B cell (primary cell): ENCODE results near the gene RAD51B. TPM values are rescaled to one million over a fixed set of nuclear protein-coding genes. Genes with fewer than 3 reads are reported as not detected.

Experiments
- ATAC-seq: fragments of 200-7000 bp; cut with Tn5 transposase; one replicate; pipeline ENCODE4 v1.10.0; 2021; ENCODE audit warnings: low read depth, mild to moderate bottlenecking, moderate number of reproducible peaks, moderate library complexity
- CTCF ChIA-PET: fragments of 350-600 bp; sonication (Branson Sonifier 250); formaldehyde crosslinking; loops from one replicate; lab custom pipeline; 2021; ENCODE audit warnings: antibody characterized with exemption, inconsistent platforms; lab: Charles Lee
- POLR2A ChIA-PET: fragments of 350-600 bp; sonication (Branson Sonifier 250); formaldehyde crosslinking; loops from one replicate; lab custom pipeline; 2021; ENCODE audit warnings: antibody characterized with exemption; lab: Charles Lee
- DNase-seq: peaks from one replicate; pipeline ENCODE4 v3.0.0; 2013
- H2AFZ ChIP-seq: 2 replicates; pipeline ENCODE4 v1.6.1; 2012; ENCODE audit warnings: mild to moderate bottlenecking, low read depth, low read length; ENCODE audit not compliant: insufficient read depth, poor library complexity, severe bottlenecking
- H3K27ac ChIP-seq, 2 donors: 1 replicate in 1 of 2; 2 replicates in 1 of 2; pipeline ENCODE4 v1.5.1; 2012 to 2013; ENCODE audit warnings: low read length in 2 of 2, mild to moderate bottlenecking in 2 of 2, moderate library complexity in 1 of 2
- H3K27me3 ChIP-seq, 4 experiments: fragments of 200-600 bp in 1 of 4; sonication (generic) in 1 of 4; replicated peaks in 1 of 4; 1 replicate in 2 of 4; 2 replicates in 2 of 4; pipeline versions ENCODE4 v1.6.1 to v1.7.0; 2013 to 2016; ENCODE audit warnings: low read length in 3 of 4, mild to moderate bottlenecking in 2 of 4, mixed read lengths in 1 of 4, moderate library complexity in 1 of 4; ENCODE audit not compliant: insufficient read depth in 4 of 4, control insufficient read depth in 3 of 4; ENCODE audit errors: control extremely low read depth in 1 of 4
- H3K36me3 ChIP-seq, 2 experiments: replicated peaks in 1 of 2; 1 replicate in 1 of 2; 2 replicates in 1 of 2; pipeline versions ENCODE4 v1.6.1 to v1.7.1; 2013; ENCODE audit warnings: low read length in 1 of 2; ENCODE audit not compliant: insufficient read depth in 2 of 2, control insufficient read depth in 1 of 2; ENCODE audit errors: control extremely low read depth in 1 of 2, extremely low read depth in 1 of 2
- H3K4me1 ChIP-seq, 2 donors: fragments of 200-600 bp in 1 of 2; sonication (generic) in 1 of 2; 1 replicate in 1 of 2; 2 replicates in 1 of 2; pipeline versions ENCODE4 v1.5.1 to v1.6.1; 2013 to 2017; ENCODE audit warnings: low read length in 2 of 2; ENCODE audit not compliant: control insufficient read depth in 2 of 2, insufficient read depth in 2 of 2
- H3K4me2 ChIP-seq: replicated peaks from 2 replicates; pipeline ENCODE3; 2012; ENCODE audit warnings: mild to moderate bottlenecking, low read depth, low read length; ENCODE audit not compliant: poor library complexity, severe bottlenecking
- H3K4me3 ChIP-seq, 5 experiments: fragments of 200-600 bp in 1 of 5; sonication (generic) in 1 of 5; 1 replicate in 3 of 5; 2 replicates in 2 of 5; pipeline versions ENCODE4 v1.5.1 to v1.7.0; 2011 to 2016; ENCODE audit warnings: low read length in 4 of 5, mild to moderate bottlenecking in 4 of 5, low read depth in 2 of 5, control low read depth in 1 of 5, moderate library complexity in 1 of 5; ENCODE audit not compliant: insufficient read depth in 1 of 5; ENCODE audit errors: control extremely low read depth in 1 of 5, extremely low read depth in 1 of 5
- H3K79me2 ChIP-seq: fragments of 200-600 bp; sonication (generic); one replicate; pipeline ENCODE4 v1.6.0; 2016; ENCODE audit warnings: low read length; ENCODE audit not compliant: control insufficient read depth, insufficient read depth
- H3K9ac ChIP-seq: fragments of 200-600 bp; sonication (generic); 2 replicates; pipeline ENCODE4 v1.6.1; 2017; ENCODE audit warnings: mild to moderate bottlenecking, low read length, moderate library complexity
- H3K9me3 ChIP-seq, 3 donors: one replicate each; pipeline versions ENCODE4 v1.6.1 to v1.7.1; 2013; ENCODE audit warnings: low read length in 2 of 3; ENCODE audit not compliant: control insufficient read depth in 2 of 3, insufficient read depth in 1 of 3; ENCODE audit errors: control extremely low read depth in 1 of 3
- H4K20me1 ChIP-seq: 2 replicates; pipeline ENCODE4 v1.6.0; 2012; ENCODE audit warnings: mild to moderate bottlenecking, low read length; ENCODE audit not compliant: insufficient read depth, control insufficient read depth, poor library complexity, severe bottlenecking
- H3K27ac Mint-ChIP-seq: one replicate; pipeline ENCODE4 v1.8.0; 2021; ENCODE audit warnings: mixed read lengths
- H3K27me3 Mint-ChIP-seq: one replicate; pipeline ENCODE4 v1.8.0; 2021; ENCODE audit warnings: mixed read lengths
- H3K4me1 Mint-ChIP-seq: one replicate; pipeline ENCODE4 v1.8.0; 2021; ENCODE audit warnings: mixed read lengths
- H3K4me3 Mint-ChIP-seq: one replicate; pipeline ENCODE4 v1.8.0; 2021; ENCODE audit warnings: mixed read lengths
- H3K9me3 Mint-ChIP-seq: one replicate; pipeline ENCODE4 v1.8.0; 2022; ENCODE audit warnings: mixed read lengths; ENCODE audit not compliant: insufficient read depth
- CTCF ChIP-seq: fragments of 200-600 bp; IDR thresholded peaks from one replicate; pipeline ENCODE4 v1.8.0; 2022; ENCODE audit warnings: antibody characterized with exemption, mild to moderate bottlenecking
- EZH2 ChIP-seq: IDR thresholded peaks from 2 replicates; pipeline ENCODE4 v1.6.1; 2012; ENCODE audit warnings: borderline replicate concordance, low read depth, mild to moderate bottlenecking, moderate library complexity, low read length; ENCODE audit not compliant: insufficient read depth, poor library complexity, severe bottlenecking
- WGBS: methylation state at CpG from one replicate; pipeline ENCODE4 v1.1.5; 2013; ENCODE audit warnings: missing lambda C conversion rate; ENCODE audit not compliant: insufficient coverage; 5-methylcytosine and 5-hydroxymethylcytosine counted together
- intact Hi-C: fragments of 100-400 bp; cut with micrococcal nuclease; formaldehyde crosslinking; loops from one replicate; pipeline ENCODE4 v1.10.0; 2022
- polyA plus RNA-seq: library from polyadenylated mRNA; depleted of rRNA; stranded (reverse); fragments of >200 nt; gene quantifications from 2 replicates; pipeline ENCODE4 v1.2.3, GENCODE V29; 2012
- total RNA-seq, 2 donors: library from RNA; stranded (reverse); fragments of 120-200 nt in 1 of 2; gene quantifications; 1 replicate in 1 of 2; 2 replicates in 1 of 2; pipeline versions ENCODE4 v1.2.3 to v1.2.4, GENCODE V29; 2013 to 2022

Gene RAD51B
- total and polyA plus RNA-seq, 2 donors (not counting 1 experiment from before 2014, with no cell fraction given), result 6.5 to 60.6 TPM

DNA sequence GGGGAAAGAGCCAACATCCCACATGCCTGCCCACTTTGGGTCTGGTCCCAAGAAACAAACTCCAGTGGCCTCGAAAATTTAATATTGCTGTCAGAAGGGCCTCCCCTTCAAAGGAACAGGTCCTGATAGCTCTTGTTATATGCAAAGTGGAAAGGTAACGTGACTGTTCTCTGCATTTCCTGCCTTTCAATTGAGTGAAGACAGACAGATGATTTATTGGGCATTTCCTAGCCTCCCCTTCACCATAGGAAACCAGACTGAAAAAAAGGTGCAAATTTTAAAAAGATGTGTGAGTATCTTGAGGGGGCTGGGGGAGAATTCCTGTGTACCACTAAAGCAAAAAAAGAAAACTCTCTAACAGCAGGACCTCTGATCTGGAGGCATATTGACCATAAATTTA is 738.1 kb downstream of the RAD51B start:
- Histone ChIP-seq H3K27me3 (no peaks in the 10 kb centered on the region), H3K4me2 (no peak overlapping the region), H3K27ac (no peak overlapping the region), H4K20me1 (no peaks in the 10 kb centered on the region), H3K4me1 (peaks cover 25 to 27% of the 10 kb centered on the region in 2 donors), H3K9me3 (peaks cover 0 to 8% (median 6%) of the 10 kb centered on the region in 3 donors), H3K36me3 (no peaks in the 10 kb centered on the region), H3K9ac (no peak overlapping the region), H2AFZ (no peak overlapping the region), H3K79me2 (no peaks in the 10 kb centered on the region), H3K4me3 (no peak overlapping the region)
- POLR2A ChIA-PET, result no interaction called here
- Mint-ChIP-seq H3K27ac (no peak overlapping the region), H3K4me1 (peaks cover 38% of the 10 kb centered on the region), H3K4me3 (no peak overlapping the region), H3K27me3 (no peaks in the 10 kb centered on the region), H3K9me3 (peaks cover 2% of the 10 kb centered on the region)
- ATAC-seq (no peak), DNase-seq (no peak)
- TF ChIP-seq CTCF (no peak), EZH2 (no peak)
- CTCF ChIA-PET, result no interaction called here
- intact Hi-C loops, result no loop called here
- WGBS, result no CpG with 5 or more reads among the region's 2 CpGs

DNA sequence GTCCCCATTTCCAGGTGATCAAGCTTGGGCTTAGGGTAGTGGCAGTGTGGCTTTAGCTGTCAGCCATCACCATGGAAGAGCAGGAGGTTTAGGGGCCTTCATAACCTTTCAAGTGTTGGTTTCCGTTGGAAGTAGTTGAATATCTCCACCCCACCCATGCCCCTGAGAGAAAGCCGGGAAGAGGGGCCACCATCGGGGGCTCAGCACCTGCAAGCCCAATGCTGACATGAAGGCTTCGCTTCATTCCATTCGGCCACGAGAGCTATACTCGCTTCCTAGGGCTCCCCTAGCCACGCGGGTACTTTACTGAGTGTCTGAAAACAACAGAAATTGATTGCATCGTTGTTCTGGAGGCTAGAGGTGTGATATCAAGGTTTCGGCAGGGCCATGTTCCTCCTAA is 738.5 kb downstream of the RAD51B start:
- peaks cover 25 to 27% of the 10 kb centered on the region in 2 donors for H3K4me1 ChIP-seq
- no peak overlapping the region for H3K4me2 ChIP-seq
- intact Hi-C loops, result no loop called here
- Mint-ChIP-seq H3K9me3 (peaks cover 2% of the 10 kb centered on the region), H3K4me3 (no peak overlapping the region), H3K4me1 (peaks cover 36% of the 10 kb centered on the region), H3K27me3 (no peaks in the 10 kb centered on the region), H3K27ac (no peak overlapping the region)
- CTCF ChIA-PET, result no interaction called here
- no peak overlapping the region for H3K27ac ChIP-seq
- no peak overlapping the region for H2AFZ ChIP-seq
- TF ChIP-seq EZH2 (no peak), CTCF (no peak)
- H3K9ac ChIP-seq, result no peak overlapping the region
- no peak overlapping the region for H3K4me3 ChIP-seq
- H3K79me2 ChIP-seq, result no peaks in the 10 kb centered on the region
- peaks cover 0 to 8% (median 6%) of the 10 kb centered on the region in 3 donors for H3K9me3 ChIP-seq
- DNase-seq (no peak), ATAC-seq (no peak)
- POLR2A ChIA-PET, result no interaction called here
- 79% methylated on average over 11 of the region's 11 CpGs for WGBS
- no peaks in the 10 kb centered on the region for H3K27me3 ChIP-seq
- no peaks in the 10 kb centered on the region for H3K36me3 ChIP-seq
- H4K20me1 ChIP-seq, result no peaks in the 10 kb centered on the region
